ENCODE measurements around the gene SPEM1.

Gene SPEM1

DNA sequence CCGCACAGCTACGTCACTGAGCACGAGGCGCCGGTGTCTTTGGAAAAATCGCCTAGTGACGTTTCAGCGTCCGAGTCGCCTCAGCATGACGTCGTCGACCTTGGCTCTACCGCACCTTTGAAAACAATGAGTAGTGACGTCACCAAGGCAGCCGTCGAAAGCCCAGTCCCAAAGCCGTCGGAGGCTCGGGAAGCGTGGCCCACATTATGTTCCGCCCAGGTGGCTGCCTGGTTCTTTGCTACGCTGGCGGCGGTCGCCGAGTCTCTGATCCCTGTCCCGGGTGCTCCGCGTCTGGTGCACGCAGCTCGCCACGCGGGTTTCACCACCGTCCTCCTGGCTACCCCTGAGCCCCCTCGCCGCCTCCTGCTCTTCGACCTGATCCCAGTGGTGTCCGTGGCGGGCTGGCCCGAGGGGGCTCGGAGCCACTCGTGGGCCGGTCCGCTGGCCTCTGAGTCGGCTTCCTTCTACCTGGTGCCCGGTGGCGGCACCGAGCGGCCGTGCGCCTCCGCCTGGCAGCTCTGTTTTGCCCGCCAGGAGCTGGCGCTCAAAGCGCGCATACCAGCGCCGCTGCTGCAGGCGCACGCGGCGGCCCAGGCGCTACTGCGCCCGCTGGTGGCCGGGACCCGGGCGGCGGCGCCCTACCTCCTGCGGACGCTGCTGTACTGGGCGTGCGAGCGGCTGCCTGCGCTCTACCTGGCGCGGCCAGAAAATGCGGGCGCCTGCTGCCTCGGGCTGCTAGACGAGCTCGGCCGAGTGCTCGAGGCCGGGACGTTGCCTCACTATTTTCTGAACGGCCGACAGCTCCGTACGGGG, 16.6 kb downstream of the SPEM1 start:
- TF ChIP-seq POLR2A (IDR thresholded peaks at IDR 0.05; ENCODE audit: low read depth, low read length) = no peak
- no peak for FAIRE-seq
- peak; percentile 75 for DNase-seq (ENCODE audit: insufficient read length, low spot score)

GRCh38 chr17:7437369-7437863, 17.3 kb downstream of the SPEM1 start:
- TF ChIP-seq POLR2A (IDR thresholded peaks at IDR 0.05; ENCODE audit: low read depth, low read length) = no peak
- no peak for FAIRE-seq

GRCh38 chr17:7437950-7438614, 18.0 kb downstream of the SPEM1 start:
- DNase-seq (ENCODE audit: insufficient read length, low spot score) (no peak), FAIRE-seq (no peak)

More at GRCh38 chr17:7437369-7437863, 17.3 kb downstream of the SPEM1 start:
- DNase-seq (ENCODE audit: insufficient read length, low spot score) = no peak

DNA sequence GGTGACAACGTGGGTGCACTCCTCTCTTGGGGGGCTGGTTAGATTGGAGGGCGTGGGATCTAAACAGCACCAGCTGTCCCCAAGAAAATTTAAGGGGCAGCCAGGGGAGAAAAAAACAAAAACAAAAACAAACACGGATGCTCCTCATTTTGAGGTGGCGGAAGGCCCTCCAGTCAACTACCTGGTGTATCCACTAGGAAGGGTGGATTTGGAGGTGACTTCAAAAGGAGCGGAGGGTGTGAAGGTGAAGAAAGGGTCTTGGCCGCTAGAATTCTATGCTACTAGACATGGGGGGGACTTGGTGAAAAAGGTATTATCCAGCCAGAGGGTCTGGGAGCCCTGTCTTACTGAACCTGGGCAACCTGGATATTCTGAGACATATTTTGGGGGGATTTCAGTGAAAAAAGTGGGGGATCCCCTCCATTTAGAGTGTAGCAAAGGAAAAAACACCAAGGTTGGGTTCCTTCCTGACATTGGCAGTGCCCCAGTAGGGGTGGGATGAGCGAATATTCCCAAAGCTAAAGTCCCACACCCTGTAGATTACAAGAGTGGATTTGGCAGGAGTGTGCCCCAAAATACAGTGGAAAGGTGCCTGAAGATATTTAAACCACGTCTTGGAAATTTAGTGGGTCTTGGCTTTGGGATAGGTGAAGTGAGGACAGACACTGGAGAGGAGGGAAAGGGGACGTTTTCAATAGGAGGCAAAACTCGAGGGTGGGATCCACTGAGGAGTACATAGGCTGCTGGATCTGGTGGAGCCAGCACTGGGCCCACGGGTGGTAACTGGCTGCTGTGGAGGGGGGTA, 18.7 kb downstream of the SPEM1 start:
- FAIRE-seq = no peak
- no peak for DNase-seq (ENCODE audit: insufficient read length, low spot score)
- TF ChIP-seq POLR2A (IDR thresholded peaks at IDR 0.05; ENCODE audit: low read depth, low read length) = no peak

More at GRCh38 chr17:7437950-7438614, 18.0 kb downstream of the SPEM1 start:
- no peak for TF ChIP-seq POLR2A (IDR thresholded peaks at IDR 0.05; ENCODE audit: low read depth, low read length)

DNA sequence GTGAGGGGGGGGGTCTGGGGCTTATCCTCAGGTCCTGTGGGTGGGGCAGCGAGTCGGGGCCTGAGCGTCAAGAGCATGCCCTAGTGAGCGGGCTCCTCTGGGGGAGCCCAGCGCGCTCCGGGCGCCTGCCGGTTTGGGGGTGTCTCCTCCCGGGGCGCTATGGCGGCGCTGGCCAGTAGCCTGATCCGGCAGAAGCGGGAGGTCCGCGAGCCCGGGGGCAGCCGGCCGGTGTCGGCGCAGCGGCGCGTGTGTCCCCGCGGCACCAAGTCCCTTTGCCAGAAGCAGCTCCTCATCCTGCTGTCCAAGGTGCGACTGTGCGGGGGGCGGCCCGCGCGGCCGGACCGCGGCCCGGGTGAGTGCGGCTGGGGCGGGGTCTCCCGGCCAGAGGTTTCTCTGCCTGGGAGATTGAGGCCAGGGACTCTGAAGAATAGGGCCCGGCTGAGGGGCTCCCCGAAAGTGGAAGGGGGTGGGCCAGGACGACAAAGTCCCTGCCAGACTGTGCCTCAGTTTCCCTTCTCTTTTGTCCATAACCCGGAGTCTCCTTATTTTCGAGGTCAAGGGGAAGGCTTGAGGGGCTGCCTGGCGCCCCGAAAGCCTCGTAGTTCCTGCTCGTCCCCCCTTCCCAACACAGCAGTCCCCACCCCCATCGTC, 19.5 kb downstream of the SPEM1 start, which contains the start of gene FGF11:
Gene FGF11, plus strand, starts transcription at position 51 of the 651 bp plus-strand sequence. Its CDS starts 109 bp downstream, at position 160.
- TF ChIP-seq POLR2A (IDR thresholded peaks at IDR 0.05; ENCODE audit: low read depth, low read length) = no peak
- DNase-seq (ENCODE audit: insufficient read length, low spot score) (no peak), FAIRE-seq (no peak)

DNA sequence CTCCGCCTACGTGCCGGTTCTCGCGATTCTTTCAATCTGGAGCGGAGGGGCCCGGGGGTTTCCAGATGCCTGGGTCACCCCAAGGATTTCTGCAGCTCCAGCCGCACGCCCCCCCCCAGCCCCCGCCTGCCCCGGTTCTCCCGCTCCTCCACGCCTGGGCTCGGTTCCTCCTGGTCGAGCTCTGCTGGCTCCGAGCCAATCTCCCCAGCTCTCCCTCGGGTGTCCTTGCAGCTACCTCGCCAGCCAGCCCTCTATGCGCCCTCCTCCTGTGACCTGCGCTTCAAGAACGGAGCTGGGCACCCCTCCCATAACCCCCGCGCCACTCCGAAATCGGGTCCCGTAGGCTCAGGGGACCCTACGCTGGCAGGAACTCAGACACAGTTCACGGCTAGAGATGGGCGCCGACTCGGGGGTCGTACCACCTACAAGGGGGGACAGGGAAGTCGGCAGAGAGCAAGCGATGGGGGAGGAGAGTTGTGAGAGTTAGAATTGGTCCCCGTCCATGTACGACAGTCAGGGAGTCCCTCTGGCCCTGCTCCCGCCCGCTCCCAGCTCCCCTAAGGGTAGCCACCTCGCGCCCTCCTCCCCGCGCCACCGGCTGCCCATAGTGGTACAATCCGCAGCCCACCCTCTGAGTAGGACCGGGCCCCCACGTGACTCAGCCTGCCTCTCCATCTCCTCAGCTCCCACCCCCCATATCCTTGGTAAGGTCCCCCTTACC, 20.1 kb downstream of the SPEM1 start:
- DNase-seq (ENCODE audit: insufficient read length, low spot score) (no peak), FAIRE-seq (no peak)
- no peak for TF ChIP-seq POLR2A (IDR thresholded peaks at IDR 0.05; ENCODE audit: low read depth, low read length)

DNA sequence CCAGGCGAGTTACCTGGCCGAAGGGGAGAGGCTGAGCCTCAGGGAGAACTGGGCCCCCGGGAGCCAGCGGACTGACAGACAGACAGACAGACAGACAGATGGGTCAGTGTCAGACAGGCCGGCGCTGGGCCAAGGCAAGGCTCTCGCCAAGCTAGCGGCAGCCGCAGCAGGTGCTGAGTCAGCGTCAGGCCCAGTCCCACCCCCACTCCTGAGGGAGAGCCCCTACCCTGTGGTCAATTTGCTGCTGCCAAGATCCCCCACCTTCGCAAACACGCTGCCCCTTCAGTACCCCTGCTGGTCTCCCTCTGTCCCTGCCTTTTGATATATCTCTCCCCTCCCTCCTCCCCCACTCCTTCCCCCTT, 20.7 kb downstream of the SPEM1 start:
- DNase-seq (ENCODE audit: insufficient read length, low spot score) = no peak
- no peak for TF ChIP-seq POLR2A (IDR thresholded peaks at IDR 0.05; ENCODE audit: low read depth, low read length)
- no peak for FAIRE-seq

DNA sequence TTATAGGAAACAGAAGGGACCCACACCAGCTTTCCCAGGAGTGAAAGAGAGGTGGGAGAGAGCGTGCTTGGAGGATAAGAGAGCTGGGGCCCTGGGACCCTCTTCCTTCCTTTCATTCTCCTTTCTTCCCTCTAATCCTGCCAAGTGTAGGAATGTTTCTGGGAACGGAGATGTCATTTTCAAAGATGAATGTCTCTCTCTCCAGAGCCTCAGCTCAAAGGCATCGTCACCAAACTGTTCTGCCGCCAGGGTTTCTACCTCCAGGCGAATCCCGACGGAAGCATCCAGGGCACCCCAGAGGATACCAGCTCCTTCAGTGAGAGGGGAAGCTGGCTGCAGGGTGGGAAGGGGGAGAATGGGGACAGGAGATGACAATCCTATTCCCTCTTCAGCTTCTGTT, 21.1 kb downstream of the SPEM1 start:
- no peak for TF ChIP-seq POLR2A (IDR thresholded peaks at IDR 0.05; ENCODE audit: low read depth, low read length)
- FAIRE-seq (no peak), DNase-seq (ENCODE audit: insufficient read length, low spot score) (no peak)

- FAIRE-seq (no peak), DNase-seq (ENCODE audit: insufficient read length, low spot score) (no peak)
- TF ChIP-seq POLR2A (IDR thresholded peaks at IDR 0.05; ENCODE audit: low read depth, low read length) = no peak
These were observed 22.0 kb downstream of the SPEM1 start for GRCh38 chr17:7442142-7442541.

- no peak for FAIRE-seq
- no peak for DNase-seq (ENCODE audit: insufficient read length, low spot score)
These were observed 23.7 kb downstream of the SPEM1 start for GRCh38 chr17:7443499-7444485.

GRCh38 chr17:7444682-7445618, 24.8 kb downstream of the SPEM1 start, which contains the start of gene CHRNB1:
Gene CHRNB1 (plus strand): TSS chr17:7445061. CDS start chr17:7445128, 67 bp downstream.
- DNase-seq (ENCODE audit: insufficient read length, low spot score) = no peak
- no peak for TF ChIP-seq POLR2A (IDR thresholded peaks at IDR 0.05; ENCODE audit: low read depth, low read length)
- FAIRE-seq = no peak

More at GRCh38 chr17:7443499-7444485, 23.7 kb downstream of the SPEM1 start:
- no peak for TF ChIP-seq POLR2A (IDR thresholded peaks at IDR 0.05; ENCODE audit: low read depth, low read length)

Data from H54 (cell line).